ENCODE data around the gene FHIT.

DNA sequence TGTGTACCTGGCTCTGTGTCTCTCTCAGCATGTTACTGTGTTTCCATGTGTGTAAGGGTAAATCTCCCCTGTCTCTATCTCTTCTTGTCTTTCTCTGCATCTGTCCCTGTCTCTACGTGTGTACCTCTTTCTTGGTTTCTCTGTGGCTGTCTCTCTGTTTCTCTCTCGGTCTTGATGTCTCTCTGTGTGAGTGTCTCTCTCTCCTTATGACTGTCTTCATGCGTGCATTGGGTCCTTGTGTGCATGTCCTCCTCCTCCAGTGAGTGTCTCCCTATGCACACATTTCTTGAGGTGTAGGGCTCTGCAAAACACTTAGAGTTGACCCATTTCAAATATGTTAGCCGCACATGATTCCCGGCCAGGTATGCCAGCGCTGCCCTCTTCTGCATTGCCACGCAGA, 1298.1 kb downstream of the FHIT start:
- TF ChIP-seq EP300 (IDR thresholded peaks at IDR 0.05; ENCODE audit: low read depth): no peak
- no peak for TF ChIP-seq CTCF (IDR thresholded peaks at IDR 0.05)
- TF ChIP-seq POLR2A (IDR thresholded peaks at IDR 0.05): no peak
- TF ChIP-seq POLR2AphosphoS5 (IDR thresholded peaks at IDR 0.05): no peak

All from transverse colon (tissue), 4 donors.